OCI-LY1 (cell line): ENCODE measurements around the gene FAM229B.

Source experiments
- EZH2 ChIP-seq: fragments of 200-600 bp; sonication (generic), shearing (Covaris generic); IDR thresholded peaks from 2 replicates; pipeline ENCODE4 v1.8.0; 2017; ENCODE audit warnings: borderline replicate concordance, mixed run types, mild to moderate bottlenecking, antibody characterized with exemption, low read length, moderate library complexity, mixed read lengths
- TF ChIP-seq, protein P1 (sequence below): fragments of 200-600 bp; sonication (generic), shearing (Covaris generic); IDR thresholded peaks from 2 replicates; pipeline ENCODE4 v1.5.1; 2017; ENCODE audit warnings: mild to moderate bottlenecking, antibody characterized with exemption, low read length, moderate library complexity, mixed read lengths

DNA sequence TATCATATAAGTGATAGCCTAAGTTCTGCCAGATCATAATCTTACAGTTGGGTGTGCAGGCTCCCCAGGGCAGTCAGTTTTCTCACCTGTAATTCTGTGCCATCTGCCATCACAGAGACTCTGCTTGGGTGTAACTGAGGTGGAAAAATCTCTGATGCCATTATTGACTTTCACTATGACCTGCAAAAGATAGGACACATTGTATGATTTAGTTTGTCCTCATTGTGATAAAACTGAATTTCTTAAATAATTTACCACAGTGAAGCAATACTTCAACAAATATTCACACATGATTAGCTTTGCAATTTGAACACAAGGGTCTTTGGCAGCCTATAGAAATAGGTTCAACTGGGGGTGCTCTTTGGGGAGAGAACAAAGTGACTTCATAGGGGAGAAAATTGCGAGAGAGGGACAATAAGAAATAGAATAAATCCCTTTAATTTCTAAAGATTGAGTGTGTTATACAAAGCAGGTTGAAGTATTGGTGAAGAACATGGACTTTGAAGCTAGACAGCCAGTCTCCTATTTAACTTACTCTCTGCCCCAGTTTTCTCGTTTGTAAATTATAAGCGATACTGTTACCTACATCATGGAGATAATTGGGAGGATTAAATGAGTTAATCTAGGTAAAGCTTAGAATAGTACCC, 27.3 kb downstream of the FAM229B start:
- TF ChIP-seq, protein P1, sequence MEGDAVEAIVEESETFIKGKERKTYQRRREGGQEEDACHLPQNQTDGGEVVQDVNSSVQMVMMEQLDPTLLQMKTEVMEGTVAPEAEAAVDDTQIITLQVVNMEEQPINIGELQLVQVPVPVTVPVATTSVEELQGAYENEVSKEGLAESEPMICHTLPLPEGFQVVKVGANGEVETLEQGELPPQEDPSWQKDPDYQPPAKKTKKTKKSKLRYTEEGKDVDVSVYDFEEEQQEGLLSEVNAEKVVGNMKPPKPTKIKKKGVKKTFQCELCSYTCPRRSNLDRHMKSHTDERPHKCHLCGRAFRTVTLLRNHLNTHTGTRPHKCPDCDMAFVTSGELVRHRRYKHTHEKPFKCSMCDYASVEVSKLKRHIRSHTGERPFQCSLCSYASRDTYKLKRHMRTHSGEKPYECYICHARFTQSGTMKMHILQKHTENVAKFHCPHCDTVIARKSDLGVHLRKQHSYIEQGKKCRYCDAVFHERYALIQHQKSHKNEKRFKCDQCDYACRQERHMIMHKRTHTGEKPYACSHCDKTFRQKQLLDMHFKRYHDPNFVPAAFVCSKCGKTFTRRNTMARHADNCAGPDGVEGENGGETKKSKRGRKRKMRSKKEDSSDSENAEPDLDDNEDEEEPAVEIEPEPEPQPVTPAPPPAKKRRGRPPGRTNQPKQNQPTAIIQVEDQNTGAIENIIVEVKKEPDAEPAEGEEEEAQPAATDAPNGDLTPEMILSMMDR = no peak
- TF ChIP-seq EZH2 = no peak
